ENCODE data around the gene ZNF750.

- TF ChIP-seq POLR2AphosphoS5 (IDR thresholded peaks at IDR 0.05; ENCODE audit: low read depth, low read length) = no peak
- no peak for TF ChIP-seq REST (IDR thresholded peaks at IDR 0.05; ENCODE audit: insufficient read depth in 1 of 2, low read depth in 2 of 2, low read length in 2 of 2)
- TF ChIP-seq TAF1 (IDR thresholded peaks at IDR 0.05; ENCODE audit: borderline replicate concordance, insufficient read depth, low read length) = no peak
- TF ChIP-seq SIN3A (IDR thresholded peaks at IDR 0.05; ENCODE audit: borderline replicate concordance, insufficient read depth, low read length) = no peak
- TF ChIP-seq FOXP2 (optimal IDR thresholded peaks at IDR 0.05; ENCODE audit: borderline replicate concordance, extremely low read depth, extremely low read length, insufficient read depth) = no peak
Measured at GRCh38 chr17:82826956-82827355, 12.9 kb downstream of the ZNF750 start.
